Vagina (tissue), 2 donors: ENCODE measurements around the gene BTN1A1.

ENCODE experiments used
- POLR2AphosphoS5 ChIP-seq, 2 donors: sonication (generic); formaldehyde crosslinking; IDR thresholded peaks; one replicate each; pipeline ENCODE4 v1.9.0; 2017; ENCODE audit warnings: antibody characterized with exemption in 2 of 2, mild to moderate bottlenecking in 2 of 2, low read depth in 1 of 2; ENCODE audit not compliant: insufficient read depth in 1 of 2
- TF ChIP-seq, protein P1 (sequence below), 3 experiments: fragments of 450-650 bp in 2 of 3; fragments of 200-600 bp in 1 of 3; sonication (generic) in 1 of 3; IDR thresholded peaks; one replicate each; pipeline ENCODE4 v1.5.1; 2017 to 2019; ENCODE audit warnings: antibody characterized with exemption in 3 of 3, mild to moderate bottlenecking in 2 of 3, moderate library complexity in 2 of 3

DNA sequence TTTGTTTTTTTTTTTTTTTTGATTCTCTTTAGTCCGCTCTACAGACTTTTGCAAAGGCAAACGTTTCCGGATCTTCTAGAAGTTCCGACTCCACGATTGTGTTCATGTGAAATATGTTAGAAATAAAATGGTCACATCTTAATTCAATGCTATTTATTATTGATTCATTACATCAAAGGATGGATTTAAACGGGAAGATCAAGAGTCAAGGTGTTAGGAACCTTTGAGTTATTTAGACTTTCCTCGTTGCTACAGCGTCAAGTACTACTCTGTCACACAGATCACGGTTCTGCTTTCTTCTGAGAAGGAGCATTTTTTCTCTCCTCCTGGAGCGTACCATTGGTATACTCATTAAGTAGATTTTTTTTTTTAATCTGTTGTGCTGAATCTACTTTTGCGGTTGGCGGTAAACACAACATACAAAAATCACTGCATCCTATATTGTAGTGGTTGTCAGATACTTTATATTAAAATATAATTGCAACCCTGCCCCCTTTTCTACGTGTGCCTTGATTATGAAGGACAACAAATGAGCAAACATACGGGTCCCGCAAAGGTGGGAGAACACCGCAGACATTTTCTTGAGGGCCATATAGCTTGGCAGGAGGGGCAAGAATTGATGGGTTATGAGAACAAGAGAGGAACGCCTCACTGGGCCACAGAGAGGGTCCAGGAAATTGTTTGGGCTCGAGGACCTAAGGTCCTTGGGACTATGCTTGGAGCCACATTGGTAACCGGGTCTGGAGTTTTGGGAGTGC is 55.6 kb downstream of the BTN1A1 start:
- TF ChIP-seq, protein P1, sequence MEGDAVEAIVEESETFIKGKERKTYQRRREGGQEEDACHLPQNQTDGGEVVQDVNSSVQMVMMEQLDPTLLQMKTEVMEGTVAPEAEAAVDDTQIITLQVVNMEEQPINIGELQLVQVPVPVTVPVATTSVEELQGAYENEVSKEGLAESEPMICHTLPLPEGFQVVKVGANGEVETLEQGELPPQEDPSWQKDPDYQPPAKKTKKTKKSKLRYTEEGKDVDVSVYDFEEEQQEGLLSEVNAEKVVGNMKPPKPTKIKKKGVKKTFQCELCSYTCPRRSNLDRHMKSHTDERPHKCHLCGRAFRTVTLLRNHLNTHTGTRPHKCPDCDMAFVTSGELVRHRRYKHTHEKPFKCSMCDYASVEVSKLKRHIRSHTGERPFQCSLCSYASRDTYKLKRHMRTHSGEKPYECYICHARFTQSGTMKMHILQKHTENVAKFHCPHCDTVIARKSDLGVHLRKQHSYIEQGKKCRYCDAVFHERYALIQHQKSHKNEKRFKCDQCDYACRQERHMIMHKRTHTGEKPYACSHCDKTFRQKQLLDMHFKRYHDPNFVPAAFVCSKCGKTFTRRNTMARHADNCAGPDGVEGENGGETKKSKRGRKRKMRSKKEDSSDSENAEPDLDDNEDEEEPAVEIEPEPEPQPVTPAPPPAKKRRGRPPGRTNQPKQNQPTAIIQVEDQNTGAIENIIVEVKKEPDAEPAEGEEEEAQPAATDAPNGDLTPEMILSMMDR (IDR thresholded peaks at IDR 0.05) = no peak
- no peak for TF ChIP-seq POLR2AphosphoS5 (IDR thresholded peaks at IDR 0.05; ENCODE audit: insufficient read depth in 1 of 2, low read depth in 1 of 2)
